Suprapubic skin (tissue), 4 donors: ENCODE results near the gene MELK. TPM values are rescaled to one million over a fixed set of nuclear protein-coding genes. Genes with fewer than 3 reads are reported as not detected.

ENCODE experiments used
- DNase-seq, 2 donors: peaks; one replicate each; pipeline ENCODE4 v3.0.0-alpha.2; 2019; ENCODE audit warnings: low spot score in 2 of 2
- H3K27ac ChIP-seq: fragments of 200-600 bp; sonication (generic); one replicate; pipeline ENCODE4 v1.5.1; 2019
- H3K27me3 ChIP-seq: fragments of 200-600 bp; sonication (generic); one replicate; pipeline ENCODE4 v1.5.1; 2019
- H3K36me3 ChIP-seq: fragments of 200-600 bp; sonication (generic); one replicate; pipeline ENCODE4 v1.5.1; 2019
- H3K4me1 ChIP-seq: fragments of 200-600 bp; sonication (generic); one replicate; pipeline ENCODE4 v1.5.1; 2019
- H3K4me3 ChIP-seq: fragments of 200-600 bp; sonication (generic); one replicate; pipeline ENCODE4 v1.5.1; 2019; ENCODE audit warnings: mild to moderate bottlenecking
- H3K9me3 ChIP-seq: fragments of 200-600 bp; sonication (generic); one replicate; pipeline ENCODE4 v1.5.1; 2019
- CTCF ChIP-seq, 2 donors: fragments of 200-600 bp in 1 of 2; fragments of 450-650 bp in 1 of 2; sonication (generic) in 1 of 2; IDR thresholded peaks; one replicate each; pipeline ENCODE4 v1.5.1; 2016 to 2019; ENCODE audit warnings: antibody characterized with exemption in 2 of 2, mild to moderate bottlenecking in 1 of 2, moderate library complexity in 1 of 2
- EP300 ChIP-seq: sonication (generic); formaldehyde crosslinking; IDR thresholded peaks from one replicate; pipeline ENCODE4 v1.6.1; 2017; ENCODE audit warnings: antibody characterized with exemption
- POLR2A ChIP-seq, 2 donors: fragments of 450-650 bp; IDR thresholded peaks; one replicate each; pipeline ENCODE4 v1.6.1; 2017; ENCODE audit warnings: antibody characterized with exemption in 2 of 2, mild to moderate bottlenecking in 2 of 2, moderate library complexity in 2 of 2
- POLR2AphosphoS5 ChIP-seq, 3 donors: sonication (generic); formaldehyde crosslinking; IDR thresholded peaks; one replicate each; pipeline ENCODE4 v1.6.1; 2017; ENCODE audit warnings: antibody characterized with exemption in 3 of 3
- WGBS: methylation state at CpG from one replicate; pipeline ENCODE4 v1.1.5; 2018; 5-methylcytosine and 5-hydroxymethylcytosine counted together
- total RNA-seq, 4 donors: library from RNA; depleted of rRNA; stranded (reverse); fragments of >200 nt; gene quantifications; one replicate each; pipeline ENCODE4 v1.1.0, GENCODE V29; 2016

Gene MELK
- total RNA-seq, 4 donors from 2014 or later = 1.8 to 3.2 (median 2.2) TPM

GRCh38 chr9:36590231-36590630 lies 17.5 kb downstream of the MELK start:
- 50% methylated on average over 1 of the region's 1 CpG for WGBS
- H3K27ac ChIP-seq = no peak overlapping the region
- TF ChIP-seq CTCF (IDR thresholded peaks at IDR 0.05) (no peak), POLR2AphosphoS5 (IDR thresholded peaks at IDR 0.05) (no peak), EP300 (no peak), POLR2A (IDR thresholded peaks at IDR 0.05) (no peak)
- H3K4me1 ChIP-seq = no peaks in the 10 kb centered on the region
- H3K36me3 ChIP-seq = no peaks in the 10 kb centered on the region
- no peak for DNase-seq
- no peaks in the 10 kb centered on the region for H3K9me3 ChIP-seq
- H3K4me3 ChIP-seq = no peak overlapping the region
- H3K27me3 ChIP-seq = no peaks in the 10 kb centered on the region

- no peaks in the 10 kb centered on the region for H3K36me3 ChIP-seq
- H3K27ac ChIP-seq = no peak overlapping the region
- no peak for DNase-seq
- H3K4me1 ChIP-seq = no peaks in the 10 kb centered on the region
- H3K27me3 ChIP-seq = no peaks in the 10 kb centered on the region
- H3K9me3 ChIP-seq = no peaks in the 10 kb centered on the region
- WGBS = 89% methylated on average over 4 of the region's 4 CpGs
- H3K4me3 ChIP-seq = no peak overlapping the region
- TF ChIP-seq POLR2A (IDR thresholded peaks at IDR 0.05) (no peak), EP300 (no peak), POLR2AphosphoS5 (IDR thresholded peaks at IDR 0.05) (no peak), CTCF (IDR thresholded peaks at IDR 0.05) (no peak)
Measured at GRCh38 chr9:36592801-36593583, 20.3 kb downstream of the MELK start.

- Histone ChIP-seq H3K36me3 (no peaks in the 10 kb centered on the region), H3K27me3 (no peaks in the 10 kb centered on the region), H3K4me1 (no peaks in the 10 kb centered on the region), H3K27ac (no peak overlapping the region), H3K9me3 (no peaks in the 10 kb centered on the region), H3K4me3 (no peak overlapping the region)
- no peak for TF ChIP-seq POLR2AphosphoS5 (IDR thresholded peaks at IDR 0.05)
- no peak for TF ChIP-seq CTCF (IDR thresholded peaks at IDR 0.05)
- no peak for TF ChIP-seq POLR2A (IDR thresholded peaks at IDR 0.05)
- TF ChIP-seq EP300 = no peak
- DNase-seq = no peak
- WGBS = 77% methylated on average over 3 of the region's 3 CpGs
Measured at GRCh38 chr9:36594213-36594612, 21.5 kb downstream of the MELK start.

GRCh38 chr9:36597412-36598178 lies 24.9 kb downstream of the MELK start:
- H3K9me3 ChIP-seq = no peaks in the 10 kb centered on the region

More at GRCh38 chr9:36597412-36598178, 24.9 kb downstream of the MELK start:
- 77% methylated on average over 2 of the region's 2 CpGs for WGBS
- no peak overlapping the region for H3K4me3 ChIP-seq
- H3K36me3 ChIP-seq = no peaks in the 10 kb centered on the region
- no peaks in the 10 kb centered on the region for H3K4me1 ChIP-seq
- no peak for DNase-seq
- H3K27ac ChIP-seq = no peak overlapping the region
- H3K27me3 ChIP-seq = no peaks in the 10 kb centered on the region
- TF ChIP-seq POLR2A (IDR thresholded peaks at IDR 0.05) = no peak
- no peak for TF ChIP-seq POLR2AphosphoS5 (IDR thresholded peaks at IDR 0.05)
- no peak for TF ChIP-seq EP300
- peak in 1 of 2 donors; percentile 25 for TF ChIP-seq CTCF (IDR thresholded peaks at IDR 0.05)
